Left ventricle myocardium inferior (tissue), 1 donor: ENCODE results near the gene SBF2. TPM values are rescaled to one million over a fixed set of nuclear protein-coding genes. Genes with fewer than 3 reads are reported as not detected.
A peak's percentile ranks its signal among the peaks of the same experiment; 100 is the strongest.
"Not testable (repeated sequence)": the region's sequence is repeated elsewhere in the genome, so short reads cannot be mapped to it uniquely, and the experiment has no call there.

ENCODE experiments used
- DNase-seq: peaks from one replicate; pipeline ENCODE4 v3.0.0-alpha.2; 2020
- H3K27ac ChIP-seq: fragments of 200-600 bp; replicated peaks from 2 replicates; pipeline ENCODE4 v1.8.0; 2021
- H3K27me3 ChIP-seq: fragments of 200-600 bp; 2 replicates; pipeline ENCODE4 v1.8.0; 2021; ENCODE audit warnings: low read depth
- H3K36me3 ChIP-seq: fragments of 200-600 bp; 2 replicates; pipeline ENCODE4 v1.8.0; 2021
- H3K4me1 ChIP-seq: fragments of 200-600 bp; 2 replicates; pipeline ENCODE4 v1.8.0; 2021
- H3K4me3 ChIP-seq: fragments of 200-600 bp; 2 replicates; pipeline ENCODE4 v1.8.0; 2021; ENCODE audit warnings: mild to moderate bottlenecking, moderate library complexity
- H3K9me3 ChIP-seq: fragments of 200-600 bp; replicated peaks from 2 replicates; pipeline ENCODE4 v1.8.0; 2021
- intact Hi-C: fragments of 100-400 bp; cut with micrococcal nuclease; formaldehyde crosslinking; loops from one replicate; pipeline ENCODE4 v1.11.0; 2022
- total RNA-seq: library from RNA; stranded (reverse); fragmentation: NEBNext Ultra II Directional; extraction: Animal tissue kit (Norgen Biotek cat#: 25700); gene quantifications from one replicate; pipeline ENCODE4 v1.2.1, GENCODE V29; 2021
- TF ChIP-seq, protein P1 (sequence below): fragments of 200-600 bp; IDR thresholded peaks from 2 replicates; pipeline ENCODE4 v1.8.0; 2021; ENCODE audit warnings: antibody characterized with exemption, mild to moderate bottlenecking, borderline replicate concordance
- donor health status: DM: no; HTN: yes; CAD: no; lungs with severe emphysema.

SBF2 gene
- total RNA-seq, 1 donor from 2014 or later, result 17.8 TPM

DNA sequence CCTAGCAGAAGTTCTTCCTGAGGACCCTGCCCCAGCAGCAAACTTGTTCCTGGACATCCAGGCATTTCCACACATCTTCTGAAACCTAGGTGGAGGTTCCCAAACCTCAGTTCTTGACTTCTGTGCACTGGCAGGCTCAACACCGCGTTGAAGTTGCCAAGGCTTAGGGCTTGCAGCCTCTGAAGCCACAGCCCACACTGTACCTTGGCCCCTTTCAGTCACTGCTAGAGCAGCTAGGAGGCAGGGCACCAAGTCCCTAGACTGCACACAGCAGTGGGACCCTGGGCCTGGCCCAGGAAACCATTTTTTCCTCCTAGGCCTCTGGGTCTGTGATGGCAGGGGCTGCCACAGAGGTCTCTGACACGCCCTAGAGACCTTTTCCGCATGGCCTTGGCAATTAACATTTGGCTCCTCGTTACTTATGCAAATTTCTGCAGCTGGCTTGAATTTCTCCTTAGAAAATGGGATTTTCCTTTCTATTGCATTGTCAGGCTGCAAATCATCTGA, 159.0 kb downstream of the SBF2 start:
- Histone ChIP-seq H3K36me3 (no peaks in the 10 kb centered on the region), H3K27ac (no peak overlapping the region), H3K27me3 (no peaks in the 10 kb centered on the region), H3K4me1 (peaks cover 10% of the 10 kb centered on the region), H3K4me3 (no peak overlapping the region), H3K9me3 (no peaks in the 10 kb centered on the region)
- intact Hi-C loops, result no loop called here
- TF ChIP-seq, protein P1, sequence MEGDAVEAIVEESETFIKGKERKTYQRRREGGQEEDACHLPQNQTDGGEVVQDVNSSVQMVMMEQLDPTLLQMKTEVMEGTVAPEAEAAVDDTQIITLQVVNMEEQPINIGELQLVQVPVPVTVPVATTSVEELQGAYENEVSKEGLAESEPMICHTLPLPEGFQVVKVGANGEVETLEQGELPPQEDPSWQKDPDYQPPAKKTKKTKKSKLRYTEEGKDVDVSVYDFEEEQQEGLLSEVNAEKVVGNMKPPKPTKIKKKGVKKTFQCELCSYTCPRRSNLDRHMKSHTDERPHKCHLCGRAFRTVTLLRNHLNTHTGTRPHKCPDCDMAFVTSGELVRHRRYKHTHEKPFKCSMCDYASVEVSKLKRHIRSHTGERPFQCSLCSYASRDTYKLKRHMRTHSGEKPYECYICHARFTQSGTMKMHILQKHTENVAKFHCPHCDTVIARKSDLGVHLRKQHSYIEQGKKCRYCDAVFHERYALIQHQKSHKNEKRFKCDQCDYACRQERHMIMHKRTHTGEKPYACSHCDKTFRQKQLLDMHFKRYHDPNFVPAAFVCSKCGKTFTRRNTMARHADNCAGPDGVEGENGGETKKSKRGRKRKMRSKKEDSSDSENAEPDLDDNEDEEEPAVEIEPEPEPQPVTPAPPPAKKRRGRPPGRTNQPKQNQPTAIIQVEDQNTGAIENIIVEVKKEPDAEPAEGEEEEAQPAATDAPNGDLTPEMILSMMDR, result no peak
- no peak for DNase-seq

DNA sequence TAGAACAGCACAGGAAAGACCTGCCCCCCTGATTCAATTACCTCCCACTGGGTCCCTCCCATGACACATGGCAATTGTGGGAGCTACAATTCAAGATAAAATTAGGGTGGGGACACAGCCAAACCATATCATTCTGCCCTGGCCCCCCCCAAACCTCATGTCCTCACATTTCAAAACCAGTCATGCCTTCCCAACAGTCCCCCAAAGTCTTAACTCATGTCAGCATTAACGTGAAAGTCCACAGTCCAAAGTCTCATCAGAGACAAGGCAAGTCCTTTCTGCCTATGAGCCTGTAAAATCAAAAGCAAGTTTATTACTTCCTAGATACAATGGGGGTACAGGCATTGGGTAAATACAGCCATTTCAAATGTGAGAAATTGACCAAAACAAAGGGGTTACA, 159.8 kb downstream of the SBF2 start:
- intact Hi-C loops, result not testable (repeated sequence)

DNA sequence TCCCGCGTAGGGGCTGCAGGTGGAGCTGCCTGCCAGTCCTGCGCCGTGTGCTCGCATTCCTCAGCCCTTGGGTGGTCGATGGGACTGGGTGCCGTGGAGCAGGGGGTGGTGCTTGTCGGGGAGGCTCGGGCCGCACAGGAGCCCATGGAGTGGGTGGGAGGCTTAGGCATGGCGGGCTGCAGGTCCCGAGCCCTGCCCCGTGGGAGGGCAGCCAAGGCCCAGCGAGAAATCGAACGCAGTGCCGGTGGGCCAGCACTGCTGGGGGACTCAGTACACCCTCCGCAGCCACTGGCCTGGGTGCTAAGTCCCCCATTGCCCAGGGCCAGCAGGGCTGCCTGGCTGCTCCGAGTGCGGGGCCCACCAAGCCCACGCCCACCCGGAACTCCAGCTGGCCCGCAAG, 160.8 kb downstream of the SBF2 start:
- H3K27ac ChIP-seq, intact Hi-C loops, DNase-seq: not testable (repeated sequence)

More for the DNA sequence above, 159.8 kb downstream of the SBF2 start:
- not testable (repeated sequence) for DNase-seq, H3K9me3 ChIP-seq, H3K36me3 ChIP-seq, H3K4me1 ChIP-seq, H3K4me3 ChIP-seq, H3K27me3 ChIP-seq, H3K27ac ChIP-seq

DNA sequence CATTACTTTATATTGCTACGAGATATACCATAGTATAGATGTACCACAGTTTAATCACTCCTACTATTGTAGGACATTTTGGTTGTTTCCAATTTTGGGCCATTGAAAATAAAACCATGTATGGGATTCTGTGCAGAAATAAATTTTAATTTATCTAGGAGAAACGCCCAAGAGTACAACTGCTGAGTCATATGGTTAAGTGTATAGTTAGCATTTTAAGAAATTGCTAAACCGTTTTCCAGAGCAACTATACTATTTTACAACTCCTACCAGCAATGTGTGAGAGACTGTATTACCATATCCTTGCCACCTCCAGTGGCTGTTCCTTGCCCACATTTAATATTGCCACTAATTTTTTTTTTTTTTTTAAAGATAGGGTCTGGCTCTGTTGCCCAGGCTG, 163.1 kb downstream of the SBF2 start:
- DNase-seq, result no peak
- peaks cover 6% of the 10 kb centered on the region for H3K4me1 ChIP-seq
- H3K27ac ChIP-seq, result no peak overlapping the region
- no peaks in the 10 kb centered on the region for H3K27me3 ChIP-seq
- no peak overlapping the region for H3K4me3 ChIP-seq
- no peaks in the 10 kb centered on the region for H3K36me3 ChIP-seq
- TF ChIP-seq, protein P1, result no peak
- no peaks in the 10 kb centered on the region for H3K9me3 ChIP-seq
- intact Hi-C loops, result no loop called here

More for the DNA sequence above, 160.8 kb downstream of the SBF2 start:
- H3K4me3 ChIP-seq, H3K4me1 ChIP-seq, H3K9me3 ChIP-seq, H3K27me3 ChIP-seq, H3K36me3 ChIP-seq: not testable (repeated sequence)

DNA sequence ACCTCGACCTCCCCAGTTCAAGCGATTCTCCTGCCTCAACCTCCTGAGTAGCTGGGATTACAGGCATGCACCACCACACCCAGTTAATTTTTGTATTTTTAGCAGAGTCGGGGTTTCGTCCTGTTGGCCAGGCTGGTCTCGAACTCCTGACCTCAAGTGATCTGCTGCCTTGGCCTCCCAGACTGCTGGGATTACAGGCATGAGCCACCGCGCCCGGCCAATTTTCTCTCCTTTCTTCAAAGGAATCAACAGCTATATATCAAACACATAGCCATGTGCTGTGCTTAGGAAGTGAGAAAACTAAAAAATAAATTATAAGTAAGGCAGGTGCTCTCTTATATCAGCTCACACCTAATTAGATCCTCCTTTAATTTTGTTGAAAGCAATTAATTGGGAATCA, 164.8 kb downstream of the SBF2 start:
- H3K27ac ChIP-seq, H3K27me3 ChIP-seq, H3K9me3 ChIP-seq, intact Hi-C loops, H3K36me3 ChIP-seq, H3K4me3 ChIP-seq, H3K4me1 ChIP-seq, DNase-seq: not testable (repeated sequence)

DNA sequence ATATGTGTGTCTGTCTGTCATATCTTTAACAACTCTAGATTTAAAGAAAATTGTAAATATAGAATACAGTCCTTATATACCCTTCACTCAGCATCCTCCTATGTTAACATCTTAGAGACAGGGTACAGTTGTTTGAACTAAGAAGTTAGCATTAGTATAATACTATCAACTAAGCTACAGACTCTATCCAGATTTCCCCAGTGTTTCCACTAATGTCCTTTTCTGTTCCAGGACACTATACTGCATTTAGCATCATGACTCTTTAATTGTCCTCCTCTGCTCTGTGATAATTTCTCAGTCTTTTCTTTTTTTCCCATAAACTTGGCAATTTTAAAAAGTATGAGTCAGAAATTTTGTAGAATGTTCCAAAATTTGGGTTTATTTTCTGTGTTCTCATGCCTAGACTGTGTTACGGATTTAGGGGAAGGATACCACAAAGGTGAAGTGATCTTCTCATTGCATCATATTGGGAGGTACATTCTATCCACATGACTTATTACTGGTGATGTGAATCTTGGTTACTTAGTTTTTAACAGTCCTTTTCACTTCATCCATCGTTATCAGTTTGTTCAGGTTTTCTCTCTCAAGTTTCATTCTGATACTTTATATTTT, 168.4 kb downstream of the SBF2 start:
- no peak for DNase-seq
- no peaks in the 10 kb centered on the region for H3K9me3 ChIP-seq
- H3K4me3 ChIP-seq, result no peak overlapping the region
- no peaks in the 10 kb centered on the region for H3K36me3 ChIP-seq
- no peak overlapping the region for H3K27ac ChIP-seq
- H3K4me1 ChIP-seq, result peaks cover 35% of the 10 kb centered on the region
- intact Hi-C loops, result no loop called here
- no peaks in the 10 kb centered on the region for H3K27me3 ChIP-seq
- TF ChIP-seq, protein P1, result no peak

DNA sequence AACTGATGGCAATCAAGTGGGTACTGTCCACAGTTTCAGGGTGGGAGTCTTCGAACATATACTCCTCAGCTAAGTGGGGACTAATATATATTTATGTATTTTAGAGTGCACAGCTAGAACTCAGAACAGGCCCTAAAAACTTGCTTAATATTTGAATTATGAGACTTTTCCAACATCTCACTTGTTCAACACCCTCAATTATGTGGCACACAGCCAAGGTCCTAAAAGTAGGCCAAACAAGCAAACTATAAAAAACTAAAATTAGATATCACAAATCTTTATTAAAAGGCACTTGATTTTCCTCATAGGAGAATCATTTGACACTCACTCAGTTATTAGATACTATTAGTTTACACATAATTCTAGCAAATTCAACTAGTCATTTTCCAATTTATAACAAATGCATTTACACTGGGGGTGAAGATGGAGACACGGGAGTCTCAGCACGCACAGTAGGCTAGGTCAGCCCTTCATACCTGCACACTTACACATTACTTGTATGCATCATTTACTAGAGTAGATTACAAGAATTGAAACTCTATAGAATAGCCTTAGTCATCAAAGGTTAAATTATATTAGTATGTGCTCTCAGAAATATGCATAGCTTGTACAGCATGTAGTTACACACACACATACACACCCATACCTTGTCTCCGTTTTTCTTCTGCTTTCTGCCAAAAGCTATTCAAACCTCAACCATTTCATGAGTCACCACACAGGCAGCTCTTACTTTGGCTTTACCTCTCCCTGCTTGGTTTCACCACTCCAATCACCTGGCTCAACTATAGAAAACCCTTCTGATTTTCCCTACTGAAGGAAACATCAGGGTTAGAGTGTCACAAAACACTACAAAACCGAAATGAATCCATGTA, 171.5 kb downstream of the SBF2 start:
- peaks cover 63% of the 10 kb centered on the region for H3K4me1 ChIP-seq
- H3K27me3 ChIP-seq, result no peaks in the 10 kb centered on the region
- no peaks in the 10 kb centered on the region for H3K36me3 ChIP-seq
- peak overlapping the region; percentile 42 for H3K27ac ChIP-seq
- TF ChIP-seq, protein P1, result no peak
- DNase-seq, result no peak
- H3K9me3 ChIP-seq, result no peaks in the 10 kb centered on the region
- intact Hi-C loops, result no loop called here
- peak overlapping the region; percentile 30 for H3K4me3 ChIP-seq
